ENCODE measurements around the gene RPS6KC1. TPM values are rescaled to one million over a fixed set of nuclear protein-coding genes. Genes with fewer than 3 reads are reported as not detected.
"Not testable (repeated sequence)": the region's sequence is repeated elsewhere in the genome, so short reads cannot be mapped to it uniquely, and the experiment has no call there.

Gene RPS6KC1
- total and polyA plus RNA-seq, 4 experiments from 2014 or later, result 4.2 to 15.4 (median 11.2) TPM

DNA sequence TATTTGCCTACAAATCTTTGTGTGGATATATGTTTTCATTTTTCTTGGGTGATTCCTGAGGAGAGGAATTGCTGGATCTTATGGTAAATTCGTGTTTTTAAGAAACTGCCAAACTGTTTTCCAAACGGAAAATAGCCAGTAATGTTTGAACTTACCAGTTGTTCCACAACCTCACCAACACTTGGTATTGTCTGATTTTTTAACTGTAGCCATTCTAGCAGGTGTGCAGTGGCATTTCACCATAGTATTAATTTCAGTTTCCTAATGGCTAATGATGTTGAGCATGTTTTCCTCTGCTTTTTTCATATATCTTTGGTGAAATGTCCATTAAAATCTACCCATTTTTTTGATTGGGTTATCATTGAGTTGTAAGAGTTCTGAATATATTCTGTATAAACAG, 56.6 kb downstream of the RPS6KC1 start:
- ChIA-PET POLR2A (ENCODE audit: partially characterized antibody) (no interaction called here), CTCF (ENCODE audit: partially characterized antibody) (interaction anchor here (1.9 kb wide), 1 partner anchor 16 kb away, joined by 6 read pairs; no protein-coding TSS in a partner anchor)
- H3K4me1 ChIP-seq (ENCODE audit: insufficient read depth, low read length), result peaks cover 14% of the 10 kb centered on the region
- no peaks in the 10 kb centered on the region for H3K27me3 ChIP-seq (ENCODE audit: insufficient read depth, low read length)
- peaks cover 0 to 3% (median 0%) of the 10 kb centered on the region in 8 donors for H3K9me3 Mint-ChIP-seq
- H3K4me1 Mint-ChIP-seq, result peaks cover 9 to 15% (median 11%) of the 10 kb centered on the region in 4 donors
- DNase-seq, result no peak
- H3K4me3 ChIP-seq (ENCODE audit: low read length in 2 of 2), result no peak overlapping the region
- no peak overlapping the region for H3K27ac Mint-ChIP-seq
- no peaks in the 10 kb centered on the region for H3K9me3 ChIP-seq (ENCODE audit: control insufficient read depth in 1 of 2, low read length in 2 of 2)
- peaks cover 12 to 16% of the 10 kb centered on the region in 2 donors for H3K36me3 Mint-ChIP-seq
- intact Hi-C loops (cut with micrococcal nuclease), result no loop called here
- H3K4me3 Mint-ChIP-seq, result no peak overlapping the region
- H3K27ac ChIP-seq (ENCODE audit: low read depth, low read length), result no peak overlapping the region
- H3K36me3 ChIP-seq (ENCODE audit: insufficient read depth, low read length), result no peaks in the 10 kb centered on the region
- H3K27me3 Mint-ChIP-seq, result no peaks in the 10 kb centered on the region

DNA sequence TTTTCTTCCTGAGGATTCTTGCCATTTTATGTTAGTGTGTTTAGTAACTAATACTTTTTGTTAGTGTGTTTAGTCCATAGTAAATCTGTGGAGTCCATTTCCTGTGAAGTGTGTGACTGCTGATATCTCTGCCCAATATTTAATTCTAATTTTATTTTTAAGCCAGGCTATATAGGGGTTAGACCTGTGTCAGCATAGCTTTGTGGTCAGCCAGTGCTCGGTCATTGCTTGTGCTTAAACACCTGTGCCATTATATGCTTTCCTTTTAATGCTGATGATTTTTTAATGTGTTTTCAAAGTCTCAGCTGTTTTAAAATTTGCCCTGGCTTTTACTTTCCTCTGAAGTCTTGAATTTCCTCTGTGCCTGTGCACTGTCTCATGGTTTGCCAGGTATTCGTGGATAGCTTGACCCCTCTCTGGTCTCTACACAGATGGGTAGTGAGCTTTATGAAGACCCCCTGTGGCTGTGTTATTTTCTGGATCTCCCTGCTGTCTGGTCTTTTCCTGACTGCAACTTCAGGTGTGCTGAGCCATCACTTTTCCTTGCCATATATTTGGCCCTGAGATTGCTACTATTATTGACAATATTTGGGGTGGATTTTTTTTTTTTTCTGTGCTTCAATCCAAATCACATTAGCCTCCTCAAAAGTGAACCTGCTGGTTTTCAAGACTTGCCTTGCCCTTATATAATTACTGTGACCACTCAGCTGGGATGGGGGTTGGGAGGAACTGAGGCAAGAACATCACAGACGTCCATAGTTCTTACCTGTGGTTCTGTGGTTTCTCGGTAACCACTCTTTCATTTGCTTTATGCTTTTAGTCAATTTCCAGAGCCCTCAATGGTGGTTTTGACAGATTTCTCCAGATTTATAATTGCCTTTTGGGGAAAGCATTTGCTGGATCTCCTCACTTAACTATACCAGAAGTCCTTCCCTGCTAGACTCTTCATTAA, 59.6 kb downstream of the RPS6KC1 start:
- Mint-ChIP-seq H3K4me3 (no peak overlapping the region), H3K27me3 (no peaks in the 10 kb centered on the region), H3K27ac (peak overlapping the region in 3 of 7 donors; percentile 11 to 54 (median 38)), H3K9me3 (peaks cover 0 to 3% (median 0%) of the 10 kb centered on the region in 8 donors), H3K4me1 (peaks cover 9 to 13% (median 10%) of the 10 kb centered on the region in 4 donors), H3K36me3 (peaks cover 10 to 14% of the 10 kb centered on the region in 2 donors)
- ChIA-PET POLR2A (ENCODE audit: partially characterized antibody) (interaction anchor here (1.0 kb wide), 1 partner anchor 25 kb away, joined by 3 read pairs; no protein-coding TSS in a partner anchor), CTCF (ENCODE audit: partially characterized antibody) (interaction anchor here (0.7 to 2.8 kb wide), 2 partner anchors 12 to 1609 kb away, joined by 3 to 17 read pairs; no protein-coding TSS in a partner anchor)
- peaks cover 14% of the 10 kb centered on the region for H3K4me1 ChIP-seq (ENCODE audit: insufficient read depth, low read length)
- no peak overlapping the region for H3K27ac ChIP-seq (ENCODE audit: low read depth, low read length)
- no peaks in the 10 kb centered on the region for H3K27me3 ChIP-seq (ENCODE audit: insufficient read depth, low read length)
- peak in 1 of 5 donors; percentile 4 for DNase-seq
- intact Hi-C loops (cut with micrococcal nuclease), result no loop called here
- H3K9me3 ChIP-seq (ENCODE audit: control insufficient read depth in 1 of 2, low read length in 2 of 2), result no peaks in the 10 kb centered on the region
- no peak overlapping the region for H3K4me3 ChIP-seq (ENCODE audit: low read length in 2 of 2)
- H3K36me3 ChIP-seq (ENCODE audit: insufficient read depth, low read length), result no peaks in the 10 kb centered on the region

DNA sequence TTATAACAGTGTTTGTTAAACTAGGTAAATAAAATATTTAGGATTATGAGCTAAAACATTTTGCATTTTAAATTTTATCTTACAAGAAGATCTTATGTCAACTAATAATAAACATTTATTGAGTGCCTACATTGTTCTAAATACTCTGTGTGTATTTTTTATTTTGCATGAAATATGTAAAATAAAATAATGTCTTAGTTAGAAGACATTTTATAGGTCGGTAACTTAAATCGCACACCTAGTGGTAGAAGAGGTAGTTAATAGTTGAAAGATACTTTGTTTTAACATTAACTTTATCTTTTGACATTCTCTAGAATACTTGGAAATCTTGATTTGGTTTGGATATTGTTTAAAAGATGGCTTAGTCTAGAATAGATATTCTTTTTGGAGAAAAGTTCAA, 60.5 kb downstream of the RPS6KC1 start:
- peaks cover 0 to 3% (median 0%) of the 10 kb centered on the region in 8 donors for H3K9me3 Mint-ChIP-seq
- peaks cover 9 to 13% (median 10%) of the 10 kb centered on the region in 4 donors for H3K4me1 Mint-ChIP-seq
- ChIA-PET CTCF (ENCODE audit: partially characterized antibody) (interaction anchor here (2.8 kb wide), 1 partner anchor 11 kb away, joined by 17 read pairs; no protein-coding TSS in a partner anchor), POLR2A (ENCODE audit: partially characterized antibody) (no interaction called here)
- no peaks in the 10 kb centered on the region for H3K27me3 ChIP-seq (ENCODE audit: insufficient read depth, low read length)
- H3K27me3 Mint-ChIP-seq, result no peaks in the 10 kb centered on the region
- H3K27ac Mint-ChIP-seq, result no peak overlapping the region
- H3K36me3 Mint-ChIP-seq, result peaks cover 8 to 10% of the 10 kb centered on the region in 2 donors
- H3K4me1 ChIP-seq (ENCODE audit: insufficient read depth, low read length), result peaks cover 14% of the 10 kb centered on the region
- H3K4me3 ChIP-seq (ENCODE audit: low read length in 2 of 2), result no peak overlapping the region
- DNase-seq, result no peak
- H3K9me3 ChIP-seq (ENCODE audit: control insufficient read depth in 1 of 2, low read length in 2 of 2), result no peaks in the 10 kb centered on the region
- no peaks in the 10 kb centered on the region for H3K36me3 ChIP-seq (ENCODE audit: insufficient read depth, low read length)
- no peak overlapping the region for H3K4me3 Mint-ChIP-seq
- intact Hi-C loops (cut with micrococcal nuclease), result no loop called here
- H3K27ac ChIP-seq (ENCODE audit: low read depth, low read length), result no peak overlapping the region

DNA sequence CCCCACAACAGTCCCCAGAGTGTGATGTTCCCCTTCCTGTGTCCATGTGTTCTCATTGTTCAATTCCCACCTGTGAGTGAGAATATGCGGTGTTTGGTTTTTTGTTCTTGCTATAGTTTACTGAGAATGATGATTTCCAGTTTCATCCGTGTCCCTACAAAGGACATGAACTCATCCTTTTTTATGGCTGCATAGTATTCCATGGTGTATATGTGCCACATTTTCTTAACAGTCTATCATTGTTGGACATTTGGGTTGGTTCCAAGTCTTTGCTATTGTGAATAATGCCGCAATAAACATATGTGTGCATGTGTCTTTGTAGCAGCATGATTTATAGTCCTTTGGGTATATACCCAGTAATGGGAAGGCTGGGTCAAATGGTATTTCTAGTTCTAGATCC, 61.7 kb downstream of the RPS6KC1 start:
- intact Hi-C loops (cut with micrococcal nuclease); DNase-seq; H3K27ac ChIP-seq (ENCODE audit: low read depth, low read length); H3K9me3 Mint-ChIP-seq; H3K9me3 ChIP-seq (ENCODE audit: control insufficient read depth in 1 of 2, low read length in 2 of 2); H3K27me3 ChIP-seq (ENCODE audit: insufficient read depth, low read length); POLR2A ChIA-PET (ENCODE audit: partially characterized antibody); H3K4me3 Mint-ChIP-seq; H3K36me3 Mint-ChIP-seq; H3K27me3 Mint-ChIP-seq; H3K27ac Mint-ChIP-seq; H3K4me3 ChIP-seq (ENCODE audit: low read length in 2 of 2); H3K36me3 ChIP-seq (ENCODE audit: insufficient read depth, low read length): not testable (repeated sequence)
- CTCF ChIA-PET (ENCODE audit: partially characterized antibody), result interaction anchor here (2.8 kb wide), 1 partner anchor 10 kb away, joined by 17 read pairs; no protein-coding TSS in a partner anchor
- peaks cover 14% of the 10 kb centered on the region for H3K4me1 ChIP-seq (ENCODE audit: insufficient read depth, low read length)
- H3K4me1 Mint-ChIP-seq, result peaks cover 9 to 13% (median 10%) of the 10 kb centered on the region in 4 donors

DNA sequence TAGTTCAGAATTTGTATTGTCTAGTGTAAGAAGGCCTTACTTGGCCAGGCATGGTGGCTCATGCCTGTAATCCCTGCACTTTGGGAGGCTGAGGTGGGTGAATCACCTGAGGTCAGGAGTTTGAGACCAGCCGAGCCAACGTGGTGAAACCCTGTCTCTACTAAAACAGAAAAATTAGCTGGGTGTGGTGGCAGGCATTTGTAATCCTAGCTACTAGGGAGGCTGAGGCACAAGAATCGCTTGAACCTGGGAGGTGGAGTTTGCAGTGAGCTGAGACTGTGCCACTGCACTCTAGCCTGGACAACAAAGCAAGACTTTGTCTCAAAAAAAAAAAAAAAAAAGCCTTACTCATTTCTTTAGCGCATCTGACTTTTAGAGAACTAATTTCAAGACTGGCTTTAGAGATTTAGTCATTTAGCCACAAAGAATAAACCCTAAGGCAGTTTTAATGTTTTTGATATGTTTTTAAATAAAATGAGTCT, 66.7 kb downstream of the RPS6KC1 start:
- H3K36me3 ChIP-seq (ENCODE audit: insufficient read depth, low read length); H3K9me3 Mint-ChIP-seq; H3K27ac Mint-ChIP-seq; H3K9me3 ChIP-seq (ENCODE audit: control insufficient read depth in 1 of 2, low read length in 2 of 2); intact Hi-C loops (cut with micrococcal nuclease); H3K4me3 ChIP-seq (ENCODE audit: low read length in 2 of 2); H3K4me1 ChIP-seq (ENCODE audit: insufficient read depth, low read length); CTCF ChIA-PET (ENCODE audit: partially characterized antibody); H3K4me3 Mint-ChIP-seq; H3K36me3 Mint-ChIP-seq; H3K27me3 ChIP-seq (ENCODE audit: insufficient read depth, low read length); DNase-seq; H3K4me1 Mint-ChIP-seq; H3K27ac ChIP-seq (ENCODE audit: low read depth, low read length); H3K27me3 Mint-ChIP-seq; POLR2A ChIA-PET (ENCODE audit: partially characterized antibody): not testable (repeated sequence)

DNA sequence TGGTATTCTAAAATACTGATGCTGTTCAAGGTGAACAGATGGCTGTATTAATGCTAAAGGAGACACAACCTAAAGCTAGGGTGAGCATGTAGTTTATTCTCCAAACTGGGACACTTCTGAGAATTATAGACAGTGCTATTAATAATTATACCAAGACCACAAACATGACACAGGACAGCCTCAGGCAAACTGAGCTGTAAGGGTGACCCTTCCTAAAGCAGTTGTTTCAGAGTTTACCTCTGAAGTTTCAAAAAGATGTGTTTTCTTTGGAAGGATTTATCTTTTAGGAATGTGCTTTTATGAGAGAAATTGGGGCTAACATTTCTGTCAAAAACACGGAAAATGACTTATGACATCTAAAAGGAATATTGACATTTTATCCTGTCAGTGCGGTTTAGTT, 68.8 kb downstream of the RPS6KC1 start:
- no peak for DNase-seq
- H3K27ac ChIP-seq (ENCODE audit: low read depth, low read length), result no peak overlapping the region
- Mint-ChIP-seq H3K9me3 (no peaks in the 10 kb centered on the region), H3K4me3 (no peak overlapping the region), H3K27me3 (no peaks in the 10 kb centered on the region), H3K4me1 (peaks cover 0 to 2% (median 0%) of the 10 kb centered on the region in 4 donors), H3K27ac (peak overlapping the region in 1 of 7 donors; percentile 0), H3K36me3 (peaks cover 0 to 3% of the 10 kb centered on the region in 2 donors)
- H3K27me3 ChIP-seq (ENCODE audit: insufficient read depth, low read length), result no peaks in the 10 kb centered on the region
- H3K4me1 ChIP-seq (ENCODE audit: insufficient read depth, low read length), result no peaks in the 10 kb centered on the region
- no peak overlapping the region for H3K4me3 ChIP-seq (ENCODE audit: low read length in 2 of 2)
- CTCF ChIA-PET (ENCODE audit: partially characterized antibody), result interaction anchor here (0.9 to 2.9 kb wide), 3 partner anchors 9 to 1004 kb away, joined by 3 to 9 read pairs (median 3); no protein-coding TSS in a partner anchor
- intact Hi-C loops (cut with micrococcal nuclease), result loop anchor here (5.0 kb wide), 1 partner anchor 1003 kb away; no protein-coding TSS in a partner anchor
- POLR2A ChIA-PET (ENCODE audit: partially characterized antibody), result interaction anchor here (1.3 kb wide), 1 partner anchor 18 kb away, joined by 4 read pairs; no protein-coding TSS in a partner anchor
- H3K9me3 ChIP-seq (ENCODE audit: control insufficient read depth in 1 of 2, low read length in 2 of 2), result no peaks in the 10 kb centered on the region
- no peaks in the 10 kb centered on the region for H3K36me3 ChIP-seq (ENCODE audit: insufficient read depth, low read length)

DNA sequence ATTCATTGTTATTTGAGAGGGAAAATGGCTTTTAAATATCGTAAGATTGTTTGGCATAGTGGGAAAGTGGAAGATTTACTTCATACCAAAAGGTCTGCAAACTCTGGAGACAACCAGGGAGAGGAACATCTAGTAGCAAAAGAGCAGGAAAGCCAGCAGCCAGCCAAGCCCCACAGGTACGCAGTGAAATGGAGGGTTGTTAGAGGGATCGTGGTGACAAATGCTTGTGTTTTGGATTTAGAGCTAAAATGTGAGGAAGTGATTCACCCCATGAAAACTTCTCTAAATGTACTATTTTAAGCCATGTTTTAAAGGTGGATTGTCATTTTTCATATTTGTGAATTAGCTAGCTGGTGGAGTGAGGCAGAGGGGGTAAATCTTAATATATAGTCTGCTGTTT, 69.3 kb downstream of the RPS6KC1 start:
- Mint-ChIP-seq H3K36me3 (peaks cover 0 to 4% of the 10 kb centered on the region in 2 donors), H3K9me3 (no peaks in the 10 kb centered on the region), H3K4me1 (peaks cover 0 to 2% (median 0%) of the 10 kb centered on the region in 4 donors), H3K27me3 (no peaks in the 10 kb centered on the region), H3K27ac (peak overlapping the region in 4 of 7 donors; percentile 25 to 74 (median 58)), H3K4me3 (no peak overlapping the region)
- H3K36me3 ChIP-seq (ENCODE audit: insufficient read depth, low read length), result no peaks in the 10 kb centered on the region
- H3K27me3 ChIP-seq (ENCODE audit: insufficient read depth, low read length), result no peaks in the 10 kb centered on the region
- intact Hi-C loops (cut with micrococcal nuclease), result loop anchor here (5.0 kb wide), 1 partner anchor 1002 kb away; no protein-coding TSS in a partner anchor
- ChIA-PET CTCF (ENCODE audit: partially characterized antibody) (interaction anchor here (1.0 to 2.9 kb wide), 4 partner anchors 8 to 1003 kb away, joined by 3 to 9 read pairs (median 3); no protein-coding TSS in a partner anchor), POLR2A (ENCODE audit: partially characterized antibody) (no interaction called here)
- H3K4me3 ChIP-seq (ENCODE audit: low read length in 2 of 2), result no peak overlapping the region
- no peaks in the 10 kb centered on the region for H3K9me3 ChIP-seq (ENCODE audit: control insufficient read depth in 1 of 2, low read length in 2 of 2)
- no peaks in the 10 kb centered on the region for H3K4me1 ChIP-seq (ENCODE audit: insufficient read depth, low read length)
- no peak overlapping the region for H3K27ac ChIP-seq (ENCODE audit: low read depth, low read length)
- DNase-seq, result no peak
